ENCODE results near the gene SPEF1. TPM values are rescaled to one million over a fixed set of nuclear protein-coding genes. Genes with fewer than 3 reads are reported as not detected.

SPEF1 gene
- total and polyA plus RNA-seq, 2 of the 13 experiments (the other 11 are each of a cell fraction or from before 2014, with no cell fraction given): 0.11 to 0.27 TPM

- TF ChIP-seq E2F2 (CRISPR knock-in tag; IDR thresholded peaks at IDR 0.05; ENCODE audit: borderline replicate concordance) (no peak; the same call in 1 of the 2 replicates), ZNF839 (CRISPR knock-in tag; IDR thresholded peaks at IDR 0.05; ENCODE audit: borderline replicate concordance) (peak; percentile 27; the same call in 1 of the 2 replicates), ZBTB38 (CRISPR knock-in tag; IDR thresholded peaks at IDR 0.05) (0 out of 2 replicates have a peak, but pooled peaks have one; percentile 12), ZBTB26 (CRISPR knock-in tag; IDR thresholded peaks at IDR 0.05; ENCODE audit: borderline replicate concordance) (peak; percentile 75), SOX13 (IDR thresholded peaks at IDR 0.05) (no peak), SOX13 (CRISPR knock-in tag; conservative IDR thresholded peaks at IDR 0.05 in 1 of 2, IDR thresholded peaks at IDR 0.05 in 1 of 2) (no peak), ZNF770 (CRISPR knock-in tag; IDR thresholded peaks at IDR 0.05) (no peak), REXO4 (CRISPR knock-in tag; IDR thresholded peaks at IDR 0.05; ENCODE audit: borderline replicate concordance) (no peak; the same call in 1 of the 2 replicates), FOXC1 (CRISPR knock-in tag; IDR thresholded peaks at IDR 0.05; ENCODE audit: borderline replicate concordance) (peak; percentile 91), GMEB2 (CRISPR knock-in tag; IDR thresholded peaks at IDR 0.05; ENCODE audit: low read depth) (no peak), RXRB (CRISPR knock-in tag; IDR thresholded peaks at IDR 0.05; ENCODE audit: borderline replicate concordance) (peak; percentile 37; the same call in 1 of the 2 replicates), RORA (CRISPR knock-in tag; IDR thresholded peaks at IDR 0.05) (no peak), ZNF329 (CRISPR knock-in tag; IDR thresholded peaks at IDR 0.05; ENCODE audit: low read depth) (no peak), RELA (CRISPR knock-in tag; IDR thresholded peaks at IDR 0.05) (no peak), HNF1B (CRISPR knock-in tag; IDR thresholded peaks at IDR 0.05) (0 out of 2 replicates have a peak, but pooled peaks have one; percentile 15), CENPT (CRISPR knock-in tag; IDR thresholded peaks at IDR 0.05; ENCODE audit: low read depth) (no peak), GATA4 (IDR thresholded peaks at IDR 0.05; ENCODE audit: borderline replicate concordance, low read depth) (no peak)
Measured at GRCh38 chr20:3739054-3739925, 42.0 kb downstream of the SPEF1 start (continued).
